ENCODE results near the gene KRT83.

DNA sequence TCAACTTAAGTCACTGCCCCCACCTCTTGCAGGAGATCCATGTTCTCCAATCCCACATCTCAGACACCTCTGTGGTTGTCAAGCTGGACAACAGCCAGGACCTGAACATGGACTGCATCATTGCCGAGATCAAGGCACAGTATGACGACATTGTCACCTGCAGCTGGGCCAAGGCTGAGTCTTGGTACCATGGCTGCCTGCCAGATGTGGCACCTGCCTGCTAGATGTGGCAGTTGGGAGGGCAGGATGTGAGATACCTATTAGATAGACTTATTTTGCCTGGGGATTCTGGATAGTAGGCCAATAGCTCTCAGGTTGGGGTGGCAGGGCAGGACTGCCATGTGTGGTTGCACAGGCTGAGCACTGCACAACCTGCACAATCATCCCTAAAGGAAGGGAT lies 54.7 kb downstream of the KRT83 start:
- TF ChIP-seq CTCF (tag by site-specific recombination; IDR thresholded peaks at IDR 0.05) (no peak), MYNN (tag by site-specific recombination; IDR thresholded peaks at IDR 0.05; ENCODE audit: borderline replicate concordance) (no peak), GLI4 (tag by site-specific recombination; IDR thresholded peaks at IDR 0.05) (no peak), ZNF639 (tag by site-specific recombination; IDR thresholded peaks at IDR 0.05) (no peak), TCF7L2 (IDR thresholded peaks at IDR 0.05; ENCODE audit: borderline replicate concordance, low read depth, low read length) (no peak), TRIM28 (IDR thresholded peaks at IDR 0.05; ENCODE audit: borderline replicate concordance, low read length) (no peak)
- TF ChIP-seq, protein P1, sequence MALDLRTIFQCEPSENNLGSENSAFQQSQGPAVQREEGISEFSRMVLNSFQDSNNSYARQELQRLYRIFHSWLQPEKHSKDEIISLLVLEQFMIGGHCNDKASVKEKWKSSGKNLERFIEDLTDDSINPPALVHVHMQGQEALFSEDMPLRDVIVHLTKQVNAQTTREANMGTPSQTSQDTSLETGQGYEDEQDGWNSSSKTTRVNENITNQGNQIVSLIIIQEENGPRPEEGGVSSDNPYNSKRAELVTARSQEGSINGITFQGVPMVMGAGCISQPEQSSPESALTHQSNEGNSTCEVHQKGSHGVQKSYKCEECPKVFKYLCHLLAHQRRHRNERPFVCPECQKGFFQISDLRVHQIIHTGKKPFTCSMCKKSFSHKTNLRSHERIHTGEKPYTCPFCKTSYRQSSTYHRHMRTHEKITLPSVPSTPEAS (tag by site-specific recombination; IDR thresholded peaks at IDR 0.05), result no peak
- TF ChIP-seq, protein P2, sequence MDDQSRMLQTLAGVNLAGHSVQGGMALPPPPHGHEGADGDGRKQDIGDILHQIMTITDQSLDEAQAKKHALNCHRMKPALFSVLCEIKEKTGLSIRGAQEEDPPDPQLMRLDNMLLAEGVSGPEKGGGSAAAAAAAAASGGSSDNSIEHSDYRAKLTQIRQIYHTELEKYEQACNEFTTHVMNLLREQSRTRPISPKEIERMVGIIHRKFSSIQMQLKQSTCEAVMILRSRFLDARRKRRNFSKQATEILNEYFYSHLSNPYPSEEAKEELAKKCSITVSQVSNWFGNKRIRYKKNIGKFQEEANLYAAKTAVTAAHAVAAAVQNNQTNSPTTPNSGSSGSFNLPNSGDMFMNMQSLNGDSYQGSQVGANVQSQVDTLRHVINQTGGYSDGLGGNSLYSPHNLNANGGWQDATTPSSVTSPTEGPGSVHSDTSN (CRISPR knock-in tag; IDR thresholded peaks at IDR 0.05), result no peak

Measured in HEK293 (cell line).